WI38 (cell line): ENCODE measurements around the gene SLC22A5.

ENCODE experiments used
- H3K4me3 ChIP-seq: 2 replicates; pipeline ENCODE4 v1.5.1; 2011; ENCODE audit warnings: low read depth, mild to moderate bottlenecking, control low read depth, low read length
- TF ChIP-seq, protein P1 (sequence below): IDR thresholded peaks from 2 replicates; pipeline ENCODE4 v1.5.1; 2012; ENCODE audit warnings: low read depth, mild to moderate bottlenecking, control low read depth, low read length

SLC22A5 gene

DNA sequence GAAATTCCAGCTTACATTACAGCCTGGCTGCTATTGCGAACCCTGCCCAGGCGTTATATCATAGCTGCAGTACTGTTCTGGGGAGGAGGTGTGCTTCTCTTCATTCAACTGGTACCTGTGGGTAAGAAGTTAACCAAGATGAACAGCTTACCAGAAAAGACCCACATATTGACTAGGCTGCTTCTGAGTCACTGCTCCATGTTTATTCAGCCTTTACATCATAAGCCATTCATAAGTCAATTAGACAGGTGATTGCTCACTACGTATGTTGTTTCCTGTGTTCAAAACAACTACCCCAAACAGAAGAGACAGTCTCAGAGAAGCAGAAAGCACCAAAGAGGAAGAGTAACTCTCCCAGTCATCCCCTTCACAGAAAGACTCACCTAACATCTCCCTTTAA lies 34.7 kb upstream of the SLC22A5 start:
- no peak overlapping the region for H3K4me3 ChIP-seq

DNA sequence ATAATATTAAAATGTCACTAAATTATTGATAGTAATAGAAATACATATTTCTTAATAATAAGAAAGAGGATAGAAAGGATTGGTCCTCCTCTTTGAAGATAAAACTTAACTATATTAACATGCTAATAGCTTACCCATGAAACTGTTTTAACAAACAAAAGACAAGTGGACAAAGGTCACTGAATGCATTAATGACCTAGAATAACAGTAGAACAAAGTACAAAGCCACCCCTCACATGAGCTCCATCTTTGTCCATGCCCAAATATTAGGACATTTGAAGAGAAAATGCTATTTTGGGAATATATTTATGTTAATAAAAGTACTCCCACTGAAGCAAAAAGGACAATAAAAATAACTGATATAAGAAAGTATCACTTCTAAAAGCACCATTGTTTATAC lies 34.1 kb upstream of the SLC22A5 start:
- H3K4me3 ChIP-seq = no peak overlapping the region
- TF ChIP-seq, protein P1, sequence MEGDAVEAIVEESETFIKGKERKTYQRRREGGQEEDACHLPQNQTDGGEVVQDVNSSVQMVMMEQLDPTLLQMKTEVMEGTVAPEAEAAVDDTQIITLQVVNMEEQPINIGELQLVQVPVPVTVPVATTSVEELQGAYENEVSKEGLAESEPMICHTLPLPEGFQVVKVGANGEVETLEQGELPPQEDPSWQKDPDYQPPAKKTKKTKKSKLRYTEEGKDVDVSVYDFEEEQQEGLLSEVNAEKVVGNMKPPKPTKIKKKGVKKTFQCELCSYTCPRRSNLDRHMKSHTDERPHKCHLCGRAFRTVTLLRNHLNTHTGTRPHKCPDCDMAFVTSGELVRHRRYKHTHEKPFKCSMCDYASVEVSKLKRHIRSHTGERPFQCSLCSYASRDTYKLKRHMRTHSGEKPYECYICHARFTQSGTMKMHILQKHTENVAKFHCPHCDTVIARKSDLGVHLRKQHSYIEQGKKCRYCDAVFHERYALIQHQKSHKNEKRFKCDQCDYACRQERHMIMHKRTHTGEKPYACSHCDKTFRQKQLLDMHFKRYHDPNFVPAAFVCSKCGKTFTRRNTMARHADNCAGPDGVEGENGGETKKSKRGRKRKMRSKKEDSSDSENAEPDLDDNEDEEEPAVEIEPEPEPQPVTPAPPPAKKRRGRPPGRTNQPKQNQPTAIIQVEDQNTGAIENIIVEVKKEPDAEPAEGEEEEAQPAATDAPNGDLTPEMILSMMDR = no peak

More for the DNA sequence above, 34.7 kb upstream of the SLC22A5 start:
- TF ChIP-seq, protein P1 = no peak

DNA sequence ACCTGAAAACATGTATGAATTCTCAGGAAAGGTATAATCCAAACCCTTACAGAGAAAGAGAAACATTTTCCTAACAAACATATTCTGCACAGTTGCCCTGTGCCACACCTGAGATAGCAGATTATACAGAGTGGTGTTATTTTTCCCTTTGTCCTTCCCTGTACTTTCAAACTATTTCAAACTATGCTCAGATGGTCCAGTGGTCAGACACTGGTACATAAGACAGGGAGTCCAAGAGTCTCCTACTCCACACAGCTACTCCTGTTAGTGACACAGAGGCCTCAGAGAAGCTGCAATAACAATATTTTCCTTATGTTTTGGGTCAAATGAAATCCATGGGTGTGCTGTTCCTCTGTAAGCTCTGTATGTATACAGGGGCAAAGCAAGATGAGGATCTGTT lies 30.0 kb upstream of the SLC22A5 start:
- no peak overlapping the region for H3K4me3 ChIP-seq
- TF ChIP-seq, protein P1 = no peak

DNA sequence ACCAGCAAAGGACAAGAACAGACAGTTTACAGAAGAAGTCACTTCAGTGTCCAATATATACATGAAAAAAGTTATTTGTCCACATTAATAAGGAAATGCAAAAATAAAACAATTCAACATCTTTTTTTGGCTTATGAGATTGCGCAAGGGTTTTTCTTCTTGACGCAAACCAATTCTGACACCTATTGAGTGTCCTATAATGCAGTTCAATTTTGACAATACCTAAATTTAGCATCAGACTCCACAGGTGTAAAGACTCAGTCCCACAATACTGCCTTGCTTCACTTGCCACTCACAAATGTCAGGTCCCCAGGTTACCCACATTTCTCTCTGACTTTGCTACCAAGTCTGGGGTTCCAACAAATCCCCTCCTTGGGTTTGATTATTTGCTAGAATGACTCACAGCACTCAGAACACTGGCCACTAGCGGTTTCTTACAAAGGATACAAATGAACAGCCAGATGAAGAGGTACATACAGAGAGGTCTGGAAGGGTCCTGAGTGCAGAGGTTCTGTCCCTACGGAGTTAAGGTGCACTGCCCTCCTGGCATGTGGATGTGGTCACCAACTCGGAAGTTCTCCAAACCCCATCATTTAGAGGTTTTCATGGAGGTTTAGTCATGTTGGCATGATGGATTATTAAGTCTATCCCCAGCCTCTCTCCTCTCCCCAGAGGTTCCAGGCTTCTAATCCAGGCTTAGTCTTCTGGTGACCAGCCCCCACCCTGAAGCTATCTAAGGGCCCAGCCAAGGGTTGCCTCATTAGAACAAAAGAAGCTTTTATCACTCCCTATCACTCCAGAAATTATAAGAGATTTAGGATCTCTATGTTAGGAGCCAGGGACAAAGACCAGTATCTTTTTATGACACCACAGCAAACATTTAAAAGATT lies 27.0 kb upstream of the SLC22A5 start:
- TF ChIP-seq, protein P1 = no peak
- no peak overlapping the region for H3K4me3 ChIP-seq

DNA sequence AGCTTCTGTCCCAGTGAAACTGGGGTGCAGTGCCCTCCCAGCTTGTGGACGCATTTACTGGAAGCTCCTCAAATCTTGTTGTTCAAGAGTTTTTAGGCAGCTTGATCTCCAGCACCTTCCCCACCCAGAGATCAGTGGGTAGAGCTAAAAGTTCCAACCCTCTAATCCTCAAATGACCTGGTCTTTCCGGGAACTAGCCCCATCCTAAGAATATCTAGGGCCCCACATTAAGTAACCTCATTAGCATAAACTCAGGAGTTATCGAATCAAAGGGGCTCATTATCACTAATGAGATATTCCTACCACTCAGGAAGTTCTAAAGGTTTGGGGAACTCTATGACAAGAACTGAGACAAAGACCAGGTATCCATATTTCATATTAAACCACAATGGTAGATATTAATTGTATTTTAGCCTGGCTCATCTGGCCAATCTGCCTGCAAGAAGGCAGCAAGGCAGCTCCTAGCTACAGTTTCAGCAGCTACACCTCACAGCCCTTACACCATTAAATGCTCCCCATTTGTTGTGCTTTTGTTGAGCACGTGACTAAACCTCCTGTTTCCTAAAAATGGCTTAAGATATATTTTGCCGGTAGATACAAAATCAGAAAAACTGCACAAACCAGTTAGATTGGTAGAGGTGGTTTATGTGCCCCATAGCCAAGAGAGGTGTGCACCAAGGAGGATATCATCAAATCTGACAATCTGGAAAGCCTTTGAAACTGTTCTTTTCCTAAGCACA lies 24.6 kb upstream of the SLC22A5 start:
- TF ChIP-seq, protein P1 = no peak
- no peak overlapping the region for H3K4me3 ChIP-seq

DNA sequence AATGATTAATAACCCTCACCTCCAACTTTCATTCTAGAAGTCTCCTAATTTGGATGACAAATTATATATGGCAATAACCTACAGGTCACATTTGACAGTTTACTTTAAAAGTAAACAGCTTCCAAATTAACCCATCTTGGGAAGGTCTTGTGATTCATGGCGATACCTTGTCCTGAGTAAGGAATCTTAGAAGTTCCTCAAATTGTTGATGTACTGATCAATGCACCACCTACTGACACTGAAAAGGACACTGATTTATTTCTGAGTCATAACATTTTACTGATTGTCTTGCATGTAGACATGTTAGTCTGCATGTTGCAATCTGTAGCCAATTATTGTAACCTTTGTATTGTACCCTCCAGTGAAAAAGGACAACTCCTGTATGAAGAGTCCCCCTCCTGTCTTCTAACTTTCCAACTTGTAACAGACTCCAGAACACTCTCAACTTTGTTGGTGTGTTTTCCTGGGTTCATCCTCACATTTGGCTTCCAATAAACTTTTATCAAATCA lies 16.0 kb upstream of the SLC22A5 start:
- TF ChIP-seq, protein P1 = no peak

More for the DNA sequence above, 16.0 kb upstream of the SLC22A5 start:
- H3K4me3 ChIP-seq = no peak overlapping the region
